ENCODE results near the gene MPIG6B.

GRCh38 chr6:31722173-31722572, 1.0 kb upstream of the MPIG6B start:
- TF ChIP-seq, protein P1, sequence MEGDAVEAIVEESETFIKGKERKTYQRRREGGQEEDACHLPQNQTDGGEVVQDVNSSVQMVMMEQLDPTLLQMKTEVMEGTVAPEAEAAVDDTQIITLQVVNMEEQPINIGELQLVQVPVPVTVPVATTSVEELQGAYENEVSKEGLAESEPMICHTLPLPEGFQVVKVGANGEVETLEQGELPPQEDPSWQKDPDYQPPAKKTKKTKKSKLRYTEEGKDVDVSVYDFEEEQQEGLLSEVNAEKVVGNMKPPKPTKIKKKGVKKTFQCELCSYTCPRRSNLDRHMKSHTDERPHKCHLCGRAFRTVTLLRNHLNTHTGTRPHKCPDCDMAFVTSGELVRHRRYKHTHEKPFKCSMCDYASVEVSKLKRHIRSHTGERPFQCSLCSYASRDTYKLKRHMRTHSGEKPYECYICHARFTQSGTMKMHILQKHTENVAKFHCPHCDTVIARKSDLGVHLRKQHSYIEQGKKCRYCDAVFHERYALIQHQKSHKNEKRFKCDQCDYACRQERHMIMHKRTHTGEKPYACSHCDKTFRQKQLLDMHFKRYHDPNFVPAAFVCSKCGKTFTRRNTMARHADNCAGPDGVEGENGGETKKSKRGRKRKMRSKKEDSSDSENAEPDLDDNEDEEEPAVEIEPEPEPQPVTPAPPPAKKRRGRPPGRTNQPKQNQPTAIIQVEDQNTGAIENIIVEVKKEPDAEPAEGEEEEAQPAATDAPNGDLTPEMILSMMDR (conservative IDR thresholded peaks at IDR 0.05; ENCODE audit: low read length): no peak
- no peak for TF ChIP-seq EZH2phosphoT487 (IDR thresholded peaks at IDR 0.05; ENCODE audit: borderline replicate concordance, low read depth, low read length)
